Body of pancreas (tissue), 4 donors: ENCODE results near the gene DGKE. TPM values are rescaled to one million over a fixed set of nuclear protein-coding genes. Genes with fewer than 3 reads are reported as not detected.

Experiments
- ATAC-seq: fragments of 150-250 bp; one replicate; pipeline ENCODE4 v1.9.1; 2016
- DNase-seq, 4 donors: peaks; one replicate each; pipeline ENCODE4 v3.0.0-alpha.2; 2019
- H3K27ac ChIP-seq, 4 donors: fragments of 200-600 bp; sonication (generic); 1 replicate in 3 of 4; 2 replicates in 1 of 4; pipeline versions ENCODE4 v1.5.1 to v1.6.1; 2016 to 2019; ENCODE audit warnings: mild to moderate bottlenecking in 1 of 4, mixed read lengths in 1 of 4, moderate library complexity in 1 of 4
- H3K27me3 ChIP-seq, 2 donors: fragments of 200-600 bp; sonication (generic); one replicate each; pipeline ENCODE4 v1.6.0; 2016; ENCODE audit warnings: mild to moderate bottlenecking in 1 of 2
- H3K36me3 ChIP-seq, 2 donors: fragments of 200-600 bp; sonication (generic); replicated peaks in 1 of 2; 2 replicates each; pipeline ENCODE4 v1.5.1; 2016; ENCODE audit warnings: low read depth in 2 of 2; ENCODE audit not compliant: insufficient read depth in 1 of 2
- H3K4me1 ChIP-seq: fragments of 200-600 bp; sonication (generic); one replicate; pipeline ENCODE4 v1.6.0; 2016
- H3K4me3 ChIP-seq, 2 donors: fragments of 200-600 bp; sonication (generic); 1 replicate in 1 of 2; 2 replicates in 1 of 2; pipeline ENCODE4 v1.5.1; 2016 to 2019
- H3K9me3 ChIP-seq, 3 donors: fragments of 200-600 bp; sonication (generic); 1 replicate in 2 of 3; 2 replicates in 1 of 3; pipeline ENCODE4 v1.5.1; 2016
- CTCF ChIP-seq, 7 experiments: fragments of 450-650 bp in 4 of 7; fragments of 200-600 bp in 3 of 7; sonication (generic) in 3 of 7; IDR thresholded peaks; one replicate each; pipeline ENCODE4 v1.5.1; 2016 to 2019; ENCODE audit warnings: antibody characterized with exemption in 7 of 7
- POLR2A ChIP-seq, 3 donors: fragments of 450-650 bp; IDR thresholded peaks; one replicate each; pipeline ENCODE4 v1.6.1; 2016; ENCODE audit warnings: antibody characterized with exemption in 3 of 3, mild to moderate bottlenecking in 2 of 3
- WGBS, 2 donors: methylation state at CpG; one replicate each; pipeline ENCODE4 v1.1.5; 2017; 5-methylcytosine and 5-hydroxymethylcytosine counted together
- intact Hi-C: fragments of 100-400 bp; cut with DNase I; formaldehyde crosslinking; loops from one replicate; pipeline ENCODE4 v1.15.1; 2023
- total RNA-seq, 2 donors: library from RNA; depleted of rRNA; stranded (reverse); fragments of >200 nt; gene quantifications; one replicate each; pipeline ENCODE4 v1.1.0, GENCODE V29; 2016

The DGKE gene
- total RNA-seq, 2 donors from 2014 or later = 4.6 to 7.0 TPM

DNA sequence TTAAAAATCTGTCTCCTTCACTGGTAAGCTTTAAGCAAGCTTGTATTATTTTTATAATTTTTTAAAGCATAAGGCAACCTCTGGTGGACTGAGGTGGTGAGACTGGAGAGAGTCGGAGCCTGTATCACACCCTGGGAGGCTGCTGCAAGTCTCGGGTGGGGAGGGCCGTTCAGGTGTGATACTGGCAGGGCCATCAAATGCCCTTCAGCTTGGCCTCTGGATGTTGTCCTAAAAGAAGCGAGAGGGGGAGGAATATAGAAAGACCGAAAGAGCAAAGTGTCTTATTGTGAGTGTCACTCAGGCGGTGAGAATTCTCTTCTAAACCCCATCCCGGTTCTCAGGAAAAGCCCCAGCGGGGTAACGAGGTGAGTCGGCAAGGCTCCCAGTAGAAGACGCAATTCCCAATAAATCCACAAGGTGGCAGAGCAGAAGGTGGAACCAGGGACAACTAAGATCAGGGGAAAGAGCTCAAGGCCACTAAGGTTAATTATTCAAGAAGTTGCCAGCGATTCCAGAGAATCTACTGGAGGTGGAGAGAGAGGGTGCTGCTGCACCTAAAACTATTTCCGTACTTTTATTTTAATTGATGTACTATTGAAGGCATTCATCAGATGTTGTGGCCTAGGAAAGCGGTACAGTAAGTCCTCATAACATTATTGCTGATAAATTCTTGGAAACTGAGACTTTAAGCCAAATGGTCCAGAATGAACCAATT, 14.4 kb upstream of the DGKE start:
- DNase-seq (peak; percentile 85 to 89 (median 87)), ATAC-seq (peak; percentile 90)
- WGBS, 2 donors = 6 to 7% methylated on average over 14 of the region's 14 CpGs
- Histone ChIP-seq H3K4me3 (no peak overlapping the region), H3K27ac (peak overlapping the region; percentile 1 to 70 (median 17)), H3K4me1 (peaks cover 29% of the 10 kb centered on the region), H3K36me3 (no peaks in the 10 kb centered on the region), H3K9me3 (no peaks in the 10 kb centered on the region), H3K27me3 (no peaks in the 10 kb centered on the region)
- TF ChIP-seq POLR2A (IDR thresholded peaks at IDR 0.05) (no peak), CTCF (IDR thresholded peaks at IDR 0.05) (peak; percentile 69 to 98 (median 94))
- intact Hi-C loops = loop anchor here (5.0 kb wide), 1 partner anchor 118 kb away; no protein-coding TSS in a partner anchor

DNA sequence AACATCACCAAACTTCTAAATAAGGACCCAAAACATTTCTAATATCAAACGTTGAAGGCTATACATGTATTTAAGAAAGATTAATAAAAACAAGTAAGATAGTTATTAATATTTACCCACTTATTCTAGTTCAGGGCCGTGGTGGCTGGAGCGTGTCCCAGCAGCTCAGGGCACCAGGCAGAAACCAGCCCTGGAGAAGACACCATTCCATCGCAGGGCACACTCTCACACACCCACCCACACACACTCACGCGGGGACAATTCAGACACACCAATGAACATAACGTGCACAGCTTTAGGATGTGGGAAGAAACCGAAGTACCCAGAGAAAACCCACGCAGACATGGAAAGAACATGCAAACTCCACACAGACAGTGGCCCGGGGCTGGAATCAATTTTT, 13.7 kb upstream of the DGKE start:
- no peak overlapping the region for H3K4me3 ChIP-seq

GRCh38 chr17:56821847-56822534, 12.0 kb upstream of the DGKE start:
- Histone ChIP-seq H3K4me1 (peaks cover 44% of the 10 kb centered on the region), H3K27me3 (no peaks in the 10 kb centered on the region), H3K36me3 (no peaks in the 10 kb centered on the region), H3K9me3 (no peaks in the 10 kb centered on the region), H3K27ac (peak overlapping the region in 1 of 4 donors; percentile 69), H3K4me3 (no peak overlapping the region)
- ATAC-seq = no peak
- intact Hi-C loops = loop anchor here (5.0 kb wide), 1 partner anchor 115 kb away; no protein-coding TSS in a partner anchor
- 71 to 75% methylated on average over 2 to 3 of the region's 3 CpGs for WGBS, 2 donors
- DNase-seq = no peak
- TF ChIP-seq POLR2A (IDR thresholded peaks at IDR 0.05) (no peak), CTCF (IDR thresholded peaks at IDR 0.05) (no peak)

More for the DNA sequence above, 13.7 kb upstream of the DGKE start:
- intact Hi-C loops = loop anchor here (5.0 kb wide), 1 partner anchor 117 kb away; no protein-coding TSS in a partner anchor
- no peaks in the 10 kb centered on the region for H3K27me3 ChIP-seq
- peak overlapping the region; percentile 1 to 70 (median 17) for H3K27ac ChIP-seq
- 31 to 33% methylated on average over 10 of the region's 10 CpGs for WGBS, 2 donors
- ATAC-seq (no peak), DNase-seq (peak in 1 of 4 donors; percentile 15)
- peaks cover 31% of the 10 kb centered on the region for H3K4me1 ChIP-seq
- no peaks in the 10 kb centered on the region for H3K9me3 ChIP-seq
- TF ChIP-seq CTCF (IDR thresholded peaks at IDR 0.05) = no peak
- no peak for TF ChIP-seq POLR2A (IDR thresholded peaks at IDR 0.05)
- H3K36me3 ChIP-seq = no peaks in the 10 kb centered on the region

GRCh38 chr17:56822725-56823124, 11.2 kb upstream of the DGKE start:
- ATAC-seq = no peak
- DNase-seq = peak in 3 of 4 donors; percentile 39 to 52 (median 44)
- H3K27me3 ChIP-seq = no peaks in the 10 kb centered on the region

DNA sequence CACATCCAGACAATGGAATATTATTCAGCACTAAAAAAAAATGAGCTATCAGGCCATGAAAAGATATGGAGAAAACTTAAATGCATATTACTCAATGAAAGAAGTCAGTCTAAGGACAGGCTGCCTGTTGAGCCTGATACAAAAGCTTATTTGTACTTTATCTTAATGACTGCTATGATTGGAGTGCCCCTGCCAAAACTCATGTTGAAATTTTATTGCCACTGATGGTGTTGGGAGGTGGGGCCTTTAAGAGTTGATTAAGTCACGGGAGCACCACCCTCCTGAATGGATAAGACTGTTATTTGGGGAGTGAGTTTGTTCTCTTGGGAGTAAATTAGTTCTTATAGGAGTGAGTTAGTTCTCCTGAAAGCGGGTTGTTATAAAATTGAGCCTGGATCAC, 10.1 kb upstream of the DGKE start:
- peaks cover 52% of the 10 kb centered on the region for H3K4me1 ChIP-seq
- no peaks in the 10 kb centered on the region for H3K36me3 ChIP-seq
- H3K9me3 ChIP-seq = no peaks in the 10 kb centered on the region
- intact Hi-C loops = loop anchor here (5.0 kb wide), 1 partner anchor 113 kb away; no protein-coding TSS in a partner anchor
- H3K27me3 ChIP-seq = no peaks in the 10 kb centered on the region
- 52 to 53% methylated on average over 2 of the region's 2 CpGs for WGBS, 2 donors
- H3K27ac ChIP-seq = peak overlapping the region in 2 of 4 donors; percentile 52 to 69
- no peak overlapping the region for H3K4me3 ChIP-seq
- ATAC-seq (no peak), DNase-seq (peak in 2 of 4 donors; percentile 18 to 32)
- TF ChIP-seq CTCF (IDR thresholded peaks at IDR 0.05) (no peak), POLR2A (IDR thresholded peaks at IDR 0.05) (no peak)

More at GRCh38 chr17:56822725-56823124, 11.2 kb upstream of the DGKE start:
- intact Hi-C loops = loop anchor here (5.0 kb wide), 1 partner anchor 115 kb away; no protein-coding TSS in a partner anchor
- Histone ChIP-seq H3K27ac (peak overlapping the region in 1 of 4 donors; percentile 69), H3K4me3 (no peak overlapping the region), H3K9me3 (no peaks in the 10 kb centered on the region), H3K36me3 (no peaks in the 10 kb centered on the region), H3K4me1 (peaks cover 52% of the 10 kb centered on the region)
- 15 to 18% methylated on average over 5 of the region's 5 CpGs for WGBS, 2 donors
- TF ChIP-seq POLR2A (IDR thresholded peaks at IDR 0.05) = no peak
